Brain microvascular endothelial cell (primary cell): ENCODE data around the gene ADGRD1.

ENCODE experiments used
- DNase-seq: peaks from one replicate; pipeline ENCODE4 v3.0.0-alpha.2; 2020
- H3K27ac ChIP-seq: fragments of 250-450 bp; sonication (Bioruptor Pico); 2 replicates; pipeline ENCODE4 v1.5.1; 2020; ENCODE audit warnings: mild to moderate bottlenecking, moderate library complexity
- H3K27me3 ChIP-seq: fragments of 250-450 bp; sonication (Bioruptor Pico); replicated peaks from 2 replicates; pipeline ENCODE4 v1.5.1; 2020; ENCODE audit warnings: mild to moderate bottlenecking
- H3K36me3 ChIP-seq: fragments of 250-450 bp; sonication (Bioruptor Pico); replicated peaks from 2 replicates; pipeline ENCODE4 v1.5.1; 2020; ENCODE audit warnings: mild to moderate bottlenecking
- H3K4me3 ChIP-seq: 2 replicates; pipeline ENCODE4 v1.5.1; 2011; ENCODE audit warnings: low read depth, mild to moderate bottlenecking, control low read depth, low read length, moderate library complexity
- CTCF ChIP-seq: IDR thresholded peaks from 2 replicates; pipeline ENCODE4 v1.5.1; 2011; ENCODE audit warnings: low read depth, mild to moderate bottlenecking, moderate library complexity, low read length, control low read depth, inconsistent platforms; ENCODE audit errors: missing control alignments
- in situ Hi-C: cut with HindIII; loops from 2 replicates; pipeline ENCODE4 v1.10.0; 2017; ENCODE audit warnings: low sequenced_read_pairs, low pct_ligation_motif_present

Gene ADGRD1

GRCh38 chr12:130916241-130916911 is 37.3 kb upstream of the ADGRD1 start:
- no peaks in the 10 kb centered on the region for H3K36me3 ChIP-seq
- in situ Hi-C loops, result no loop called here
- peak; percentile 72 for TF ChIP-seq CTCF
- DNase-seq, result peak; percentile 6
- no peak overlapping the region for H3K4me3 ChIP-seq
- H3K27ac ChIP-seq, result no peak overlapping the region
- peaks cover 2% of the 10 kb centered on the region for H3K27me3 ChIP-seq

GRCh38 chr12:130917607-130918006 is 36.1 kb upstream of the ADGRD1 start:
- in situ Hi-C loops, result no loop called here
- Histone ChIP-seq H3K4me3 (no peak overlapping the region), H3K27ac (no peak overlapping the region), H3K27me3 (peaks cover 2% of the 10 kb centered on the region), H3K36me3 (no peaks in the 10 kb centered on the region)
- DNase-seq, result no peak
- no peak for TF ChIP-seq CTCF

- Histone ChIP-seq H3K27ac (no peak overlapping the region), H3K4me3 (no peak overlapping the region), H3K36me3 (no peaks in the 10 kb centered on the region), H3K27me3 (peaks cover 2% of the 10 kb centered on the region)
- no peak for TF ChIP-seq CTCF
- no peak for DNase-seq
- in situ Hi-C loops, result no loop called here
Measured at GRCh38 chr12:130919086-130919485, 34.6 kb upstream of the ADGRD1 start.

- in situ Hi-C loops, result no loop called here
- no peak overlapping the region for H3K4me3 ChIP-seq
- no peak for DNase-seq
- TF ChIP-seq CTCF, result no peak
- H3K27ac ChIP-seq, result no peak overlapping the region
- peaks cover 2% of the 10 kb centered on the region for H3K27me3 ChIP-seq
- no peaks in the 10 kb centered on the region for H3K36me3 ChIP-seq
Measured at GRCh38 chr12:130920119-130920703, 33.5 kb upstream of the ADGRD1 start.

- no peak for TF ChIP-seq CTCF
- DNase-seq, result peak; percentile 25
- Histone ChIP-seq H3K27me3 (peaks cover 2% of the 10 kb centered on the region), H3K36me3 (no peaks in the 10 kb centered on the region), H3K27ac (no peak overlapping the region), H3K4me3 (no peak overlapping the region)
- in situ Hi-C loops, result no loop called here
Measured at GRCh38 chr12:130920723-130921381, 32.9 kb upstream of the ADGRD1 start.
